K562 (cell line): ENCODE results near the gene SLC17A8. TPM values are rescaled to one million over a fixed set of nuclear protein-coding genes. Genes with fewer than 3 reads are reported as not detected.

Experiments used
- ATAC-seq: fragments of 200-7000 bp; cut with Tn5 transposase; 3 replicates; pipeline ENCODE4 v1.9.1; 2020; ENCODE audit warnings: moderate library complexity
- BruUV-seq: library from RNA; stranded (reverse); fragments of 400-500 nt; replicated peaks from 2 replicates; lab custom pipeline; 2021; lab: Mats Ljungman, UMichigan
- CTCF ChIA-PET: fragments of 300-600 bp; formaldehyde crosslinking; extraction: SDS; loops from one replicate; lab custom pipeline; 2021; ENCODE audit warnings: low intra/inter-chr PET ratio; lab: Yijun Ruan, JAX
- POLR2A ChIA-PET: fragments of 300-600, 350-650 bp; sonication (Branson Sonifier 250); formaldehyde crosslinking; extraction: SDS; loops from one replicate; lab custom pipeline; 2021; ENCODE audit warnings: antibody characterized with exemption, inconsistent platforms; lab: Yijun Ruan, JAX
- DNase-seq, 4 experiments: peaks; one replicate each; pipeline versions ENCODE4 v3.0.0 to v3.0.0-alpha.2; 2011 to 2018; ENCODE audit warnings: low spot score in 3 of 4, mixed read lengths in 3 of 4; ENCODE audit errors: extremely low read depth in 1 of 4
- FAIRE-seq: peaks from 2 replicates; lab custom pipeline; 2011; peaks lifted over from hg19 to GRCh38; lab: Jason Lieb, UNC
- H2AFZ ChIP-seq: 2 replicates; pipeline ENCODE4 v1.6.0; 2011; ENCODE audit warnings: low read depth, low read length, control low read depth, inconsistent platforms
- H3K27ac ChIP-seq: fragments of 200-600 bp; 3 replicates; pipeline ENCODE4 v1.8.0; 2011; ENCODE audit warnings: low read depth, mild to moderate bottlenecking, control low read depth, inconsistent platforms, low read length, moderate library complexity, mixed read lengths; ENCODE audit errors: extremely low read depth
- H3K27me3 ChIP-seq, 2 experiments: fragments of 300-600 bp in 1 of 2; 2 replicates in 1 of 2; 3 replicates in 1 of 2; pipeline versions ENCODE4 v1.6.0 to v1.8.0; 2011; ENCODE audit warnings: inconsistent platforms in 2 of 2, low read length in 2 of 2, mild to moderate bottlenecking in 1 of 2, mixed read lengths in 1 of 2, moderate library complexity in 1 of 2; ENCODE audit not compliant: control insufficient read depth in 2 of 2, insufficient read depth in 2 of 2
- H3K36me3 ChIP-seq: fragments of 300-600 bp; 3 replicates; pipeline ENCODE4 v1.8.0; 2011; ENCODE audit warnings: mild to moderate bottlenecking, low read length, inconsistent platforms; ENCODE audit not compliant: control insufficient read depth, insufficient read depth
- H3K4me1 ChIP-seq, 2 experiments: fragments of 200-600 bp in 1 of 2; replicated peaks in 1 of 2; 2 replicates in 1 of 2; 3 replicates in 1 of 2; pipeline versions ENCODE4 v1.5.1 to v1.8.0; 2011; ENCODE audit warnings: inconsistent platforms in 2 of 2, low read length in 2 of 2, mild to moderate bottlenecking in 1 of 2, mixed read lengths in 1 of 2, moderate library complexity in 1 of 2; ENCODE audit not compliant: control insufficient read depth in 2 of 2, insufficient read depth in 2 of 2
- H3K4me2 ChIP-seq: 2 replicates; pipeline ENCODE4 v1.6.1; 2011; ENCODE audit warnings: low read length, control low read depth, inconsistent platforms, mixed read lengths; ENCODE audit not compliant: insufficient read depth
- H3K4me3 ChIP-seq: fragments of 200-600 bp; sonication (generic), shearing (Covaris generic); 2 replicates; pipeline ENCODE4 v1.5.1; 2016; ENCODE audit warnings: control low read depth, inconsistent platforms
- H3K79me2 ChIP-seq: fragments of 200-600 bp; 3 replicates; pipeline ENCODE4 v1.8.0; 2011; ENCODE audit warnings: low read length, inconsistent platforms; ENCODE audit not compliant: control insufficient read depth, insufficient read depth
- H3K9ac ChIP-seq, 2 experiments: 2 replicates each; pipeline versions ENCODE4 v1.6.0 to v1.6.1; 2011; ENCODE audit warnings: low read depth in 2 of 2, low read length in 2 of 2, control low read depth in 1 of 2, inconsistent platforms in 1 of 2, mild to moderate bottlenecking in 1 of 2, mixed read lengths in 1 of 2; ENCODE audit not compliant: insufficient read depth in 1 of 2
- H3K9me1 ChIP-seq: one replicate; pipeline ENCODE4 v1.6.0; 2011; ENCODE audit warnings: inconsistent platforms, mild to moderate bottlenecking, low read length, moderate library complexity; ENCODE audit not compliant: control insufficient read depth, insufficient read depth
- H3K9me3 ChIP-seq: replicated peaks from 2 replicates; pipeline ENCODE4 v1.5.1; 2011; ENCODE audit warnings: low read depth, low read length, inconsistent platforms; ENCODE audit not compliant: control insufficient read depth, insufficient read depth
- H4K20me1 ChIP-seq: replicated peaks from 2 replicates; pipeline ENCODE4 v1.6.1; 2011; ENCODE audit warnings: low read length, inconsistent platforms, mixed read lengths; ENCODE audit not compliant: control insufficient read depth, insufficient read depth
- EGR1 ChIP-seq: fragments of 450-650 bp; conservative IDR thresholded peaks from 2 replicates; pipeline ENCODE4 v1.6.1; 2017; ENCODE audit warnings: mild to moderate bottlenecking
- ETS2 ChIP-seq: IDR thresholded peaks from 2 replicates; pipeline ENCODE4 v1.6.1; 2016; ENCODE audit warnings: borderline replicate concordance, missing genetic modification characterization, mild to moderate bottlenecking, moderate library complexity, missing compliant biosample characterization; ENCODE audit not compliant: poor library complexity, severe bottlenecking
- HEY1 ChIP-seq: fragments of 250-450 bp; sonication (Bioruptor Pico); IDR thresholded peaks from 2 replicates; pipeline ENCODE4 v1.5.0; 2020; ENCODE audit warnings: mild to moderate bottlenecking, moderate library complexity, borderline replicate concordance
- ILK ChIP-seq: fragments of 450-650 bp; IDR thresholded peaks from 2 replicates; pipeline ENCODE4 v1.6.1; 2016; ENCODE audit warnings: missing genetic modification characterization, low read depth, mild to moderate bottlenecking, missing compliant biosample characterization, moderate library complexity, borderline replicate concordance
- KAT2B ChIP-seq: IDR thresholded peaks from one replicate; pipeline ENCODE4 v1.6.1; 2012; ENCODE audit warnings: low read depth, mild to moderate bottlenecking, control low read depth, inconsistent platforms, low read length, moderate library complexity
- NFE2 ChIP-seq: IDR thresholded peaks from 2 replicates; pipeline ENCODE4 v1.6.1; 2014; ENCODE audit warnings: antibody characterized with exemption, low read depth
- NFIX ChIP-seq: fragments of 250-450 bp; sonication (Bioruptor Pico); IDR thresholded peaks from 2 replicates; pipeline ENCODE4 v1.4.0; 2020; ENCODE audit warnings: low read depth, mild to moderate bottlenecking, moderate library complexity
- TFAM ChIP-seq: fragments of 250-450 bp; sonication (Bioruptor Pico); conservative IDR thresholded peaks from 2 replicates; pipeline ENCODE4 v1.5.0; 2021; ENCODE audit warnings: mild to moderate bottlenecking, moderate library complexity
- ZNF140 ChIP-seq: fragments of 250-450 bp; sonication (Bioruptor Pico); IDR thresholded peaks from 2 replicates; pipeline ENCODE4 v1.8.0; 2021; ENCODE audit warnings: moderate library complexity, mild to moderate bottlenecking, inconsistent platforms
- ZNF551 ChIP-seq: fragments of 250-450 bp; sonication (Bioruptor Pico); IDR thresholded peaks from 2 replicates; pipeline ENCODE4 v1.5.0; 2021; ENCODE audit warnings: mild to moderate bottlenecking, moderate library complexity
- WGBS: fragments of 100-300 bp; shearing (Covaris generic); methylation state at CpG from one replicate; pipeline ENCODE4 v1.1.6; 2016; ENCODE audit warnings: low coverage, mixed read lengths; ENCODE audit not compliant: insufficient coverage; ENCODE audit errors: missing lambda C conversion rate; 5-methylcytosine and 5-hydroxymethylcytosine counted together
- in situ Hi-C: fragments of 300-500 bp; cut with MboI; formaldehyde crosslinking; loops from 4 replicates; pipeline ENCODE4 v1.15.0; 2018; ENCODE audit warnings: inconsistent platforms, mixed read lengths
- intact Hi-C: fragments of 100-400 bp; cut with micrococcal nuclease; formaldehyde crosslinking; loops from 2 replicates; pipeline ENCODE4 v1.14.2; 2022
- polyA plus RNA-seq, 8 experiments: library from polyadenylated mRNA; depleted of rRNA in 4 of 8; stranded (reverse) in 5 of 8; unstranded in 3 of 8; fragments of >200 nt; fragmentation: Nextera tagmentation in 2 of 8; fragmentation: Illumina TruSeq in 1 of 8; extraction: Ambion mirVana in 2 of 8; extraction: Trizol in 1 of 8; gene quantifications; 2 replicates each; pipeline versions ENCODE4 v1.2.1 to v1.2.3, GENCODE V29; 2011 to 2014; ENCODE audit warnings: inconsistent platforms in 1 of 8, missing spikeins in 1 of 8
- total RNA-seq, 7 experiments: library from RNA; depleted of rRNA in 6 of 7; stranded (reverse); fragments of >200 nt in 6 of 7; fragmentation: Illumina TruSeq in 2 of 7; extraction: Trizol in 2 of 7; gene quantifications; 2 replicates each; pipeline versions ENCODE4 v1.2.1 to v1.2.3, GENCODE V29; 2011 to 2021; ENCODE audit warnings: low replicate concordance in 1 of 7

The SLC17A8 gene
- total and polyA plus RNA-seq, 9 of the 15 experiments (the other 6 are each of a cell fraction or from before 2014, with no cell fraction given), result 0.03 TPM; not detected in 8

DNA sequence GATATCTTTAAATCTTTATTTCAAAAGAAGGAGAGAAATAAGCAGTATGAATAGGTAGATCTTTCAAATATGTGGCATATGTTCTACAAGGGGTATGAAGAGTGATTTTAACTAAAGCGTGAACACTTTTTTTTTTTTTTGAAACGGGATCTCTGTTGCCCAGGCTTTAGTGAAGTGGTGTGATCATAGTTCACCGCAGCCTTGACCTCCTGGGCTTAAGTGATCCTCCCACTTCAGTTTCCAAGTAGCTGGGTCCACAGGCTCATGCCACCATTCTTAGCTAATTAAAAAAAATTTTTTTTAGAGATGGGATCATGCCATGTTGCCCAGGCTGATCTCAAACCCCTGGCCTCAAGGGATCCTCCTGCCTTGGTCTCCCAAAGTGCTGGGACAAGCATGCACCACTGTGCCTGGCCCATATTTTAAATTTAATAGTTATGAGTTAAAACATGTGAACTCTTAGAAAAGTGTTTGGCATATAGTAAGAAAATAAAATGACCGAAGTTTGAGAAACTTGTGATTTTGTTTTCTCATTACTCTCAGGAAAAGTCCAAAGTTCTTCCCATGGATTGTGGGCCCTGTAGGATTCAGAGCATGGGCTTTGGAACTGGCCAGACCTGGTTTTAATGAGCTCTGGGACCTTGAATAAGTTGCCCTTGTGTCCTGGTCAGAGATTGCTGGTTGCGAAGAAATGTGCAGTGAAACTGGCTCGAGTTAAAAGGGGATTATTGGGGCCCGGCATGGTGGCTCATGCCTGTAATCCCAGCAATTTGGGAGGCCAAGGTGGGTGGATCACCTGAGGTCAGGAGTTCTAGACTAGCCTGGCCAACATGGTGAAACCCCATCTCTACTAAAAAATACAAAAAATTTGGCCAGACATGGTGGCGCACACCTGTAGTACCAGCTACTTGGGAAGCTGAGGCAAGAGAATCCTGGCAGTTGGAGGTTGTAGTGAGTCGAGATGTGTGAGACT lies 27.0 kb downstream of the SLC17A8 start (continued):
- TF ChIP-seq ETS2 (tag), result no peak
- no peak for TF ChIP-seq NFE2
- TF ChIP-seq HEY1 (CRISPR knock-in tag), result no peak
- no peak for TF ChIP-seq ZNF551 (CRISPR knock-in tag)
- TF ChIP-seq ZNF140 (CRISPR knock-in tag), result no peak
- no peak for TF ChIP-seq TFAM (CRISPR knock-in tag)
- no peak for TF ChIP-seq KAT2B
- TF ChIP-seq NFIX, result no peak
- TF ChIP-seq, all 486 proteins: peak for 0

DNA sequence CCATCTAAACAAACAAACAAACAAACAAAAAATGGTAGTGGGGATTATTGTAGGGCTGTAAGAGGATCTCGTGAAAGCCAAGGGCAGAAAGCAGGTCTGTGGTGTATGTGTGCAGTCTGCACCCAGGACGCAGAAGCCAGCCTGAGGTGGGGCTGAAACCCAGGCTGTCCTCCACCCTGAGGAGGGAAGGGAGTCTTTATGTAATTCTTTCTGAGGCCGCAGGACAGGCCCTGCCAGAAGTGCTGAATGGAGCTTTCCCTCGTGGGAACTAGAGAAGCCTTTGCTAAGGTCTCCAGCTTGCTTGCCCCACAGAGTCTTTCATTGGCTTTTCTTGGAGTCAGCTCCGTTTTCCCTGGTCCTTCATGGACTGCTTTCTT lies 27.7 kb downstream of the SLC17A8 start:
- peaks cover 0 to 8% of the 10 kb centered on the region in 2 experiments; a peak in 3 of 5 replicates for H3K27me3 ChIP-seq
- POLR2A ChIA-PET, result no interaction called here
- no peak overlapping the region for H3K4me2 ChIP-seq

More for the DNA sequence above, 27.7 kb downstream of the SLC17A8 start:
- ATAC-seq, result peak; percentile 57; the same call in 2 of the 3 replicates
- FAIRE-seq, result no peak
- TF ChIP-seq ILK (tag) (no peak), EGR1 (no peak)
- Histone ChIP-seq H3K36me3 (no peaks in the 10 kb centered on the region), H3K4me3 (no peak overlapping the region), H3K27ac (no peak overlapping the region), H3K9me3 (no peaks in the 10 kb centered on the region), H3K9me1 (no peaks in the 10 kb centered on the region), H3K79me2 (no peaks in the 10 kb centered on the region), H3K4me1 (no peaks in the 10 kb centered on the region), H2AFZ (no peak overlapping the region), H3K9ac (no peak overlapping the region), H4K20me1 (no peaks in the 10 kb centered on the region)
- BruUV-seq, result no TSS peak
- CTCF ChIA-PET, result no interaction called here
- in situ Hi-C loops (no loop called here), intact Hi-C loops (no loop called here)
- DNase-seq, result no peak
- 2% methylated on average over 5 of the region's 5 CpGs for WGBS
